ENCODE measurements around the gene TBC1D22A.

DNA sequence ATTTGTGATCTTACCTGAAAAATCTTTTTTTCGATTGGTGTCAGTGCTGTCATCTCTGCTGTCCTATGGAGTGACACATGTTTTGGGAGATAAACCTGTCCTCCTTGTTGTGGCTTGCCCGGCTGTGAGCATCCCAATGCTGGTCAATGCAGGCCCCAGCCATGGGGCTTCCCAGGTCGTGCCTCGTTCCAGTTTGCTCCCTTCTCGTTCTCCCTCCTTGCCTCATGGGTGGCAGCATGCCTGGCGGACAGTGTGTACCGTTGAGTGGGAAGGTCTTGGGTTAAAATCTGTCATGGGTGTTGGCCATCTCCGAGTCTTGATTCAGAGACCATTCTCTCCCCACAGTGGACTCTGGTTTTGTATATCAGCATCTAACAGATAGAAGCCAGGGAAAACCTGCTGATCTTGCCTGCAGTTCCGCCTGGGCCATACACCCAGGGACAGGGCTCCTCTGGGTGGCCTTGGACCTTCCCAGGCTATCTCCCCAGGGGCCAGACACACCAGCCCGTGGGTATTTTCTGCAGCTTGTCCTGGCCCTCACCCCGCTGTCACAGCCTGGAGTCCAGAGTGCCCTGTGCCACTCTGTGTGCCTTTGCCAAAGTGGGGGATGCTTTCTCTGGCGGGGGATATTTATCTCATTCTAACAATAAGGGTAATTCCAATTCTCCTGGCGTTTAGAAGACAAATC, 208.1 kb downstream of the TBC1D22A start:
- TF ChIP-seq EZH2phosphoT487 (IDR thresholded peaks at IDR 0.05; ENCODE audit: borderline replicate concordance, low read depth, low read length) = no peak
- TF ChIP-seq, protein P1, sequence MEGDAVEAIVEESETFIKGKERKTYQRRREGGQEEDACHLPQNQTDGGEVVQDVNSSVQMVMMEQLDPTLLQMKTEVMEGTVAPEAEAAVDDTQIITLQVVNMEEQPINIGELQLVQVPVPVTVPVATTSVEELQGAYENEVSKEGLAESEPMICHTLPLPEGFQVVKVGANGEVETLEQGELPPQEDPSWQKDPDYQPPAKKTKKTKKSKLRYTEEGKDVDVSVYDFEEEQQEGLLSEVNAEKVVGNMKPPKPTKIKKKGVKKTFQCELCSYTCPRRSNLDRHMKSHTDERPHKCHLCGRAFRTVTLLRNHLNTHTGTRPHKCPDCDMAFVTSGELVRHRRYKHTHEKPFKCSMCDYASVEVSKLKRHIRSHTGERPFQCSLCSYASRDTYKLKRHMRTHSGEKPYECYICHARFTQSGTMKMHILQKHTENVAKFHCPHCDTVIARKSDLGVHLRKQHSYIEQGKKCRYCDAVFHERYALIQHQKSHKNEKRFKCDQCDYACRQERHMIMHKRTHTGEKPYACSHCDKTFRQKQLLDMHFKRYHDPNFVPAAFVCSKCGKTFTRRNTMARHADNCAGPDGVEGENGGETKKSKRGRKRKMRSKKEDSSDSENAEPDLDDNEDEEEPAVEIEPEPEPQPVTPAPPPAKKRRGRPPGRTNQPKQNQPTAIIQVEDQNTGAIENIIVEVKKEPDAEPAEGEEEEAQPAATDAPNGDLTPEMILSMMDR (conservative IDR thresholded peaks at IDR 0.05; ENCODE audit: low read length) = no peak

Measured in OCI-LY7 (cell line).